Nephron (organoid): ENCODE measurements around the gene TUBGCP3.

Source experiments
- H3K27ac Mint-ChIP-seq, 3 experiments: 2 replicates each; pipeline ENCODE4 v1.8.0; 2020; ENCODE audit warnings: mixed read lengths in 3 of 3, mild to moderate bottlenecking in 2 of 3, moderate library complexity in 1 of 3
- H3K27me3 Mint-ChIP-seq: 2 replicates; pipeline ENCODE4 v1.8.0; 2021; ENCODE audit warnings: low read depth, mild to moderate bottlenecking, moderate library complexity, mixed read lengths
- H3K36me3 Mint-ChIP-seq: 2 replicates; pipeline ENCODE4 v1.8.0; 2020; ENCODE audit warnings: low read depth, mixed read lengths
- H3K4me1 Mint-ChIP-seq: 2 replicates; pipeline ENCODE4 v1.8.0; 2020; ENCODE audit warnings: mixed read lengths
- H3K4me3 Mint-ChIP-seq, 3 experiments: 2 replicates each; pipeline ENCODE4 v1.8.0; 2020; ENCODE audit warnings: mild to moderate bottlenecking in 3 of 3, mixed read lengths in 3 of 3, moderate library complexity in 2 of 3
- H3K9me3 Mint-ChIP-seq: 2 replicates; pipeline ENCODE4 v1.8.0; 2020; ENCODE audit warnings: mixed read lengths
- TF ChIP-seq, protein P1 (sequence below), 3 experiments: fragments of 200-600 bp; sonication (generic); IDR thresholded peaks; one replicate each; pipeline ENCODE4 v1.5.0; 2021; ENCODE audit warnings: antibody characterized with exemption in 3 of 3; ENCODE audit not compliant: unreplicated experiment in 3 of 3

The TUBGCP3 gene

DNA sequence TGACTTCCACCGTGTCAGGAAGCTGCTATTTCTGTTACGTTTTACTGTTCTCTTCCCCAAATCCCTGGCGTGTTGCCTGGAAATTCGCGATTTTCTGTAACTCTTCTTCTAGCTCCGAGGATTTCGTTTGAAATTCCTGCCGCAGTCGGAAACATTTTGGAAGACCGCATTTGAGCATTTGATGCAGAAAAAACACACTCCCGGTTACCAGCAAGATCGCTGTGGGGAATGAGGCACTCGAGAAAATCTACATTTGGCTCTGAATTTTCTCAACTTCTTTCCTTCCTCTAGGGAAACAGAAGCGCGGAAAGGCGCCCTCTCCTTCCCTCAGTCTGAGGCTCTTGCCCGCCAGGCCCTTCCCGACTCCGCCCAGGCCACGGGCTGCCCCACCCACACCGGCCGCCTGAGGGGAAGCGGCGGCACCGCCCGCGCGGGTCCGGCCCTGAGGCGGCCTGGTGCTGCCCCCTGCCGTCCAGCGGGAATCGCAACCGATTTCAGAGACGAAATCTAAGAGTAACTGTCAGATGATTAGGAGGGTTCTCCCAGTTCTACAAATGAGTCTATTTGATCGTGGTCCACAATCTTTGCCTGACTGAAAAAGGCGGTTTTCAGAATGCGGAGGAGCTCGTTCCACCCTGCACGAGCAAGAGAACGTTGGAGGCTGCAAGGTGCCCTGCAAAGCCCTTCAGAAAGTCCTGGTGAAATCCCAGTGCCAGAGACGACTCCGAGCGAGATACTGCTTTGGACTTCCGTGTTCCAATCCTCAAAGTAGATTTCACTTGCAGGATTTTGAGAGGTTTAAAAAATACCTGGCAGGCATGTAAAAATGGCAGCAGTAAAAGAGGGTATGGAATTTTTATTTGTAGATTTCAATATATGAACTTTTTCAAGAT, 18.4 kb upstream of the TUBGCP3 start:
- TF ChIP-seq, protein P1, sequence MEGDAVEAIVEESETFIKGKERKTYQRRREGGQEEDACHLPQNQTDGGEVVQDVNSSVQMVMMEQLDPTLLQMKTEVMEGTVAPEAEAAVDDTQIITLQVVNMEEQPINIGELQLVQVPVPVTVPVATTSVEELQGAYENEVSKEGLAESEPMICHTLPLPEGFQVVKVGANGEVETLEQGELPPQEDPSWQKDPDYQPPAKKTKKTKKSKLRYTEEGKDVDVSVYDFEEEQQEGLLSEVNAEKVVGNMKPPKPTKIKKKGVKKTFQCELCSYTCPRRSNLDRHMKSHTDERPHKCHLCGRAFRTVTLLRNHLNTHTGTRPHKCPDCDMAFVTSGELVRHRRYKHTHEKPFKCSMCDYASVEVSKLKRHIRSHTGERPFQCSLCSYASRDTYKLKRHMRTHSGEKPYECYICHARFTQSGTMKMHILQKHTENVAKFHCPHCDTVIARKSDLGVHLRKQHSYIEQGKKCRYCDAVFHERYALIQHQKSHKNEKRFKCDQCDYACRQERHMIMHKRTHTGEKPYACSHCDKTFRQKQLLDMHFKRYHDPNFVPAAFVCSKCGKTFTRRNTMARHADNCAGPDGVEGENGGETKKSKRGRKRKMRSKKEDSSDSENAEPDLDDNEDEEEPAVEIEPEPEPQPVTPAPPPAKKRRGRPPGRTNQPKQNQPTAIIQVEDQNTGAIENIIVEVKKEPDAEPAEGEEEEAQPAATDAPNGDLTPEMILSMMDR (IDR thresholded peaks at IDR 0.05; ENCODE audit: unreplicated experiment in 3 of 3): peak; percentile 95 to 98 (median 96)
- Mint-ChIP-seq H3K27ac (peak overlapping the region; percentile 68 to 91 (median 84)), H3K4me1 (peaks cover 42% of the 10 kb centered on the region), H3K9me3 (peaks cover 3% of the 10 kb centered on the region), H3K36me3 (no peaks in the 10 kb centered on the region), H3K4me3 (peak overlapping the region; percentile 80 to 87 (median 85)), H3K27me3 (peaks cover 24% of the 10 kb centered on the region)

DNA sequence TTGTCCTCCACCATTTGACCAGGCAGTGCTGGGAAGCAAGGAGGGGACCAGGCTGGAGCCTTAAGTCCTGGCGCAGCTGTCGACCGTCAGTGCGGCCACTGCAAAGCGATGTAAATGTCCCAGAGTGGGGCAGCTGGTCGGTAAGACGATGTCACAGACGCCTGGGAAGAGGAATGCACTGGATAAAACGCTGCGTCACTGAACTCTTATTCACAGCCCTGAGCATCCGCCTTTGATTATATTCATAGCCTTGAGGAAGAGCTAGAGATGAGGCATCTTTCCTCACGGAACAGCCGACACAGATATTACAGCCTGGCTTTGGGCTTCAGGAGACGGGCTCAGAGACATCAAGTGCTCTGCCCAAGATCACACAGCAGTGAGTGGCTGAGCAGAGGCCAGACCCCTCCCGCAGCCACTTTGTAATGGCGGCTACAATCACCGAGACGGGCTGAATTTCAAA, 17.6 kb upstream of the TUBGCP3 start:
- H3K9me3 Mint-ChIP-seq: peaks cover 3% of the 10 kb centered on the region
- TF ChIP-seq, protein P1 (IDR thresholded peaks at IDR 0.05; ENCODE audit: unreplicated experiment in 3 of 3): no peak
- no peaks in the 10 kb centered on the region for H3K36me3 Mint-ChIP-seq
- peak overlapping the region; percentile 80 to 87 (median 85) for H3K4me3 Mint-ChIP-seq
- H3K27ac Mint-ChIP-seq: peak overlapping the region; percentile 68 to 91 (median 84)
- H3K4me1 Mint-ChIP-seq: peaks cover 45% of the 10 kb centered on the region
- peaks cover 22% of the 10 kb centered on the region for H3K27me3 Mint-ChIP-seq

DNA sequence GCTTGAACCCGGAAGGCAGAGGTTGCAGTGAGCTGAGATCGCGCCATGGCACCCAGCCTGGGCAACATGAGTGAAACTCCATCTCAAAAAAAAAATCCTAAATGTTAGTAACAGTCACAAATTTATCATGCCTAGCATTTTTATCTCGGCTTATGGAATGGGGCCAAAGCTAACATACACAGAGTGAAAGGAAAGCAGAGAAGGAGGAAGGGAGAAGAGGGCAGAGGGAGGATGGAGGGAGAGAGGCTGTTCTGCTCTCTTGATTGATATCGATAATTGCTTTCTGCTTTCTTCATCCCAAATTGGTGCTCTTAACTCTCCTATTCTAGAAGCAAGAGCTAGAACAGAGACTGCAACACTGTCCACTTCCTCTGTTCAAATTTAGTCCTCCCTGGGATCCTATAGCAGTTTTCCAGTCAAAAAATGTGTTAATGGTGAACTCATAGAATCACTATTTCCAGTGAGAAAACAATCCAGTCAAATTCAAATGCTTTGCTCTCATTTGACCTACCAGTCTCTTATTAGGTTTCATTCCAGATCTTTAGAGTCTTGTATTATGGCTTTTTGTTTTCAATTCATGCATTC, 15.8 kb upstream of the TUBGCP3 start:
- Mint-ChIP-seq H3K4me1 (peaks cover 45% of the 10 kb centered on the region), H3K27me3 (peaks cover 19% of the 10 kb centered on the region), H3K4me3 (peak overlapping the region; percentile 21 to 66 (median 56)), H3K27ac (peak overlapping the region; percentile 16 to 66 (median 50)), H3K9me3 (peaks cover 3% of the 10 kb centered on the region), H3K36me3 (no peaks in the 10 kb centered on the region)
- TF ChIP-seq, protein P1 (IDR thresholded peaks at IDR 0.05; ENCODE audit: unreplicated experiment in 3 of 3): no peak

DNA sequence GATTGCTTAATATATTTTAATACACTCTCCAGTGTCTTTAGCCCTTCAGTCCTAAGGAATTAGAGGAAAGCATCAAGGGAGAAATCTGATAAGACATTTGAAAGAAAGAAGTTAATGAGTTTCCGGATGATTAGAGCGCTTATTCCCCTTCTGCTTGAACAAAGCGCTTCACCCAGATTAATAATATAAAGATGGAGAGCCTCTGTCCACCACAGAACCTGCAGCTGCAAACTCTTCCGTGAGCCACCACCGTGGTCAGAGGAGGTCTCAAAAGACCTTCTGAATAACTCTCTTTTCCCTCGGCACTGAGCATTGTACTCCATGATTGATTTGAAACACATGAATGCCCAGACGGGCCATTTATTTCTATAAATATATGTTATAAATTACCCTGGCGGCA, 14.2 kb upstream of the TUBGCP3 start:
- Mint-ChIP-seq H3K4me3 (peak overlapping the region in 2 of 3 experiments; percentile 35 to 38), H3K27me3 (peaks cover 22% of the 10 kb centered on the region), H3K4me1 (peaks cover 52% of the 10 kb centered on the region), H3K27ac (peak overlapping the region; percentile 14 to 78 (median 60)), H3K36me3 (no peaks in the 10 kb centered on the region), H3K9me3 (peaks cover 3% of the 10 kb centered on the region)
- TF ChIP-seq, protein P1 (IDR thresholded peaks at IDR 0.05; ENCODE audit: unreplicated experiment in 3 of 3): no peak

DNA sequence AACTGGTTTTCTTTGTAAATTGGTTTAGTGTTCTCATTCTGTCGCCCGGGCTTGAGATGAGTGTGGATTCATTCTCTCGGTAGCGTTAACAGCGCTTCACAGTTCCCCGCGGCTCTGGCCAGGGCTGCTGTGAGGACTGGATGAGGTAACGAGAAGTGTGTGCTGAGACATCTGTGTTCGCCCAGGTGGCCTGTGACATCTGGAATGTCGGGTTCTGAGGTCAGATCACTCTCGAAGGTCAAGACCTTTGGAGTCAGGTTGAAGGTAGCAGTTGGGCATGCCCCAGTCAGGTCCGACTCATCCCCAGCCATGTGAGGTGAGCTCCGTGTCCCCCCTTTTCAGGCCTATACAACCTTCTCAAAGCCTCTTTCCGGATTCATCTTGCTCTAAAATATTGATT, 13.4 kb upstream of the TUBGCP3 start:
- H3K36me3 Mint-ChIP-seq: no peaks in the 10 kb centered on the region
- H3K4me1 Mint-ChIP-seq: peaks cover 48% of the 10 kb centered on the region
- H3K27me3 Mint-ChIP-seq: peaks cover 19% of the 10 kb centered on the region
- H3K9me3 Mint-ChIP-seq: peaks cover 1% of the 10 kb centered on the region
- TF ChIP-seq, protein P1 (IDR thresholded peaks at IDR 0.05; ENCODE audit: unreplicated experiment in 3 of 3): no peak
- H3K4me3 Mint-ChIP-seq: no peak overlapping the region
- peak overlapping the region in 1 of 3 experiments; percentile 56 for H3K27ac Mint-ChIP-seq
